Fibroblast of pulmonary artery (primary cell): ENCODE results near the gene NARF.

Experiments
- DNase-seq: peaks from one replicate; pipeline ENCODE4 v3.0.0-alpha.2; 2010; ENCODE audit warnings: low read depth
- H3K4me3 ChIP-seq: replicated peaks from 2 replicates; pipeline ENCODE4 v1.5.1; 2011; ENCODE audit warnings: low read depth, mild to moderate bottlenecking, control low read depth, low read length, moderate library complexity
- CTCF ChIP-seq: IDR thresholded peaks from 2 replicates; pipeline ENCODE4 v1.5.1; 2011; ENCODE audit warnings: mild to moderate bottlenecking, control low read depth, low read length, inconsistent platforms; ENCODE audit errors: missing control alignments

NARF gene

GRCh38 chr17:82414548-82415281, 43.8 kb upstream of the NARF start:
- H3K4me3 ChIP-seq = no peak overlapping the region
- peak; percentile 60 for TF ChIP-seq CTCF
- DNase-seq = peak; percentile 70

GRCh38 chr17:82415336-82415735, 43.2 kb upstream of the NARF start:
- no peak for TF ChIP-seq CTCF
- no peak for DNase-seq
- H3K4me3 ChIP-seq = no peak overlapping the region

GRCh38 chr17:82415786-82416185, 42.8 kb upstream of the NARF start:
- H3K4me3 ChIP-seq = no peak overlapping the region
- TF ChIP-seq CTCF = no peak
- DNase-seq = no peak

GRCh38 chr17:82416264-82416663, 42.3 kb upstream of the NARF start:
- DNase-seq = no peak
- no peak for TF ChIP-seq CTCF
- H3K4me3 ChIP-seq = no peak overlapping the region

- TF ChIP-seq CTCF = peak; percentile 17
- no peak overlapping the region for H3K4me3 ChIP-seq
- no peak for DNase-seq
These were observed 41.8 kb upstream of the NARF start for GRCh38 chr17:82416771-82417170.

GRCh38 chr17:82418001-82418986, 40.2 kb upstream of the NARF start, which contains the start of the genes HEXD and OGFOD3:
HEXD (plus strand) TSS chr17:82418347; CDS start chr17:82419800, 1,453 bp downstream.
OGFOD3 (minus strand) TSS chr17:82418586; CDS start chr17:82418485, 101 bp downstream.
- no peak for TF ChIP-seq CTCF
- DNase-seq = peak; percentile 78

More at GRCh38 chr17:82418001-82418986, 40.2 kb upstream of the NARF start, which contains the start of the genes HEXD and OGFOD3:
- H3K4me3 ChIP-seq = peak within 1 kb of the TSS; percentile 79
